BJ (cell line): ENCODE results near the gene MEP1A. TPM values are rescaled to one million over a fixed set of nuclear protein-coding genes. Genes with fewer than 3 reads are reported as not detected.

Experiments used
- CTCF ChIA-PET: fragments of 350-600 bp; formaldehyde crosslinking; extraction: SDS; loops from one replicate; lab custom pipeline; 2021; ENCODE audit warnings: antibody characterized with exemption, inconsistent platforms; lab: Yijun Ruan, JAX
- POLR2A ChIA-PET: fragments of 300-600 bp; sonication (Branson Sonifier 250); formaldehyde crosslinking; extraction: SDS; loops from one replicate; lab custom pipeline; 2021; ENCODE audit warnings: antibody characterized with exemption; lab: Charles Lee
- DNase-seq: peaks from one replicate; pipeline ENCODE4 v3.0.0-alpha.2; 2011; ENCODE audit warnings: low read depth
- H3K27me3 ChIP-seq: 2 replicates; pipeline ENCODE4 v1.6.0; 2011; ENCODE audit warnings: low read length; ENCODE audit not compliant: control insufficient read depth, insufficient read depth
- H3K36me3 ChIP-seq: 2 replicates; pipeline ENCODE4 v1.5.1; 2011; ENCODE audit warnings: low read length; ENCODE audit not compliant: control insufficient read depth, insufficient read depth
- H3K4me3 ChIP-seq: 2 replicates; pipeline ENCODE4 v1.5.1; 2011; ENCODE audit warnings: low read depth, mild to moderate bottlenecking, control low read depth, low read length
- CTCF ChIP-seq: IDR thresholded peaks from 2 replicates; pipeline ENCODE4 v1.5.1; 2011; ENCODE audit warnings: low read depth, mild to moderate bottlenecking, control low read depth, inconsistent platforms, low read length, moderate library complexity; ENCODE audit not compliant: insufficient read depth
- polyA plus RNA-seq: library from polyadenylated mRNA; depleted of rRNA; stranded (reverse); fragments of >200 nt; gene quantifications from 2 replicates; pipeline ENCODE4 v1.2.3, GENCODE V29; 2011

The MEP1A gene
- polyA plus RNA-seq, 1 experiment = not detected

- ChIA-PET CTCF (interaction anchor here (1.0 to 5.9 kb wide), 2 partner anchors 14 to 18 kb away, joined by 4 to 29 read pairs; no protein-coding TSS in a partner anchor), POLR2A (no interaction called here)
- Histone ChIP-seq H3K4me3 (no peak overlapping the region), H3K36me3 (no peaks in the 10 kb centered on the region), H3K27me3 (0 out of 2 replicates have a peak, but pooled peaks cover 1% of the 10 kb centered on the region)
- no peak for DNase-seq
- no peak for TF ChIP-seq CTCF
These were observed 69.2 kb downstream of the MEP1A start for GRCh38 chr6:46862381-46862780.

GRCh38 chr6:46863791-46864190 is 70.6 kb downstream of the MEP1A start:
- POLR2A ChIA-PET = no interaction called here
- TF ChIP-seq CTCF = no peak
- no peaks in the 10 kb centered on the region for H3K36me3 ChIP-seq
- H3K4me3 ChIP-seq = no peak overlapping the region
- no peak for DNase-seq
- CTCF ChIA-PET = interaction anchor here (1.2 to 3.8 kb wide), 2 partner anchors 8 to 15 kb away, joined by 8 to 14 read pairs; no protein-coding TSS in a partner anchor
- H3K27me3 ChIP-seq = 0 out of 2 replicates have a peak, but pooled peaks cover 1% of the 10 kb centered on the region

GRCh38 chr6:46865221-46865620 is 72.0 kb downstream of the MEP1A start:
- ChIA-PET POLR2A (no interaction called here), CTCF (interaction anchor here (3.8 kb wide), 1 partner anchor 10 kb away, joined by 14 read pairs; no protein-coding TSS in a partner anchor)
- no peak for TF ChIP-seq CTCF
- no peak for DNase-seq
- no peak overlapping the region for H3K4me3 ChIP-seq
- 0 out of 2 replicates have a peak, but pooled peaks cover 1% of the 10 kb centered on the region for H3K27me3 ChIP-seq
- no peaks in the 10 kb centered on the region for H3K36me3 ChIP-seq

- Histone ChIP-seq H3K4me3 (no peak overlapping the region), H3K36me3 (no peaks in the 10 kb centered on the region), H3K27me3 (no peaks in the 10 kb centered on the region)
- ChIA-PET POLR2A (no interaction called here), CTCF (interaction anchor here (1.2 to 3.8 kb wide), 3 partner anchors 12 to 23 kb away, joined by 3 to 14 read pairs (median 7); no protein-coding TSS in a partner anchor)
- DNase-seq = no peak
- TF ChIP-seq CTCF = no peak
These were observed 74.2 kb downstream of the MEP1A start for GRCh38 chr6:46867411-46867810.

GRCh38 chr6:46876126-46876525 is 82.9 kb downstream of the MEP1A start:
- CTCF ChIA-PET = interaction anchor here (0.6 to 3.6 kb wide), 2 partner anchors 27 to 706 kb away, joined by 3 to 16 read pairs; no protein-coding TSS in a partner anchor
- TF ChIP-seq CTCF = no peak
- Histone ChIP-seq H3K36me3 (no peaks in the 10 kb centered on the region), H3K27me3 (no peaks in the 10 kb centered on the region), H3K4me3 (no peak overlapping the region)
- POLR2A ChIA-PET = no interaction called here
- DNase-seq = no peak
